GM23338 (cell line): Measurements from ENCODE around the gene RASL10B.
"Not testable (repeated sequence)": the region's sequence is repeated elsewhere in the genome, so short reads cannot be mapped to it uniquely, and the experiment has no call there.

Experiments
- CTCF ChIP-seq, 2 experiments: fragments of 200-600 bp in 1 of 2; sonication (generic) in 1 of 2; conservative IDR thresholded peaks; 2 replicates each; pipeline versions ENCODE4 v1.5.1 to v1.6.1; 2016 to 2017; ENCODE audit warnings: antibody characterized with exemption in 2 of 2, low read depth in 2 of 2, mild to moderate bottlenecking in 2 of 2, moderate library complexity in 1 of 2
- EZH2phosphoT487 ChIP-seq: fragments of 200-600 bp; sonication (generic); IDR thresholded peaks from one replicate; pipeline ENCODE4 v1.8.1; 2018; ENCODE audit warnings: antibody characterized with exemption; ENCODE audit not compliant: unreplicated experiment
- POLR2AphosphoS5 ChIP-seq: IDR thresholded peaks from 2 replicates; pipeline ENCODE4 v1.6.1; 2016; ENCODE audit warnings: antibody characterized with exemption, low read depth
- TF ChIP-seq, protein P1 (sequence below): IDR thresholded peaks from one replicate; pipeline ENCODE4 v1.6.1; 2018; ENCODE audit warnings: antibody characterized with exemption; ENCODE audit not compliant: unreplicated experiment

DNA sequence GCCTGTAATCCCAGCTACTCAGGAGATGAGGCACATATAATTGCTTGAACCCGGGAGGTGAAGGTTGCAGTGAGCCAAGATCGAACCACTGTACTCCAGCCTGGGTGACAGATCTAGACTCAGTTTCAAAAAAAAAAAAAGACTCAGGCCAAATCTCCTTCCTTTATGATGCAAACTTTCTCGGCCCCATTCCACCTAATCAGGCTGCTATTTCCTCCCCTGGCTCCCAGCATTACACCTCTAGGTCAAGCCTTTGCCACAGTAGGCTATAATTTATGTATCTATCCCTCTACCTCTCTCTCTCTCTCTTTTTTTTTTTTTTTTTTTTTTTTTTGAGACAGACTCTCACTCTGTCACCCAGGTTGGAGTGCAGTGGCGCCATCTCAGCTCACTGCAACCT, 20.1 kb downstream of the RASL10B start:
- TF ChIP-seq CTCF (conservative IDR thresholded peaks at IDR 0.05; ENCODE audit: low read depth in 2 of 2); EZH2phosphoT487; POLR2AphosphoS5: not testable (repeated sequence)
- TF ChIP-seq, protein P1, sequence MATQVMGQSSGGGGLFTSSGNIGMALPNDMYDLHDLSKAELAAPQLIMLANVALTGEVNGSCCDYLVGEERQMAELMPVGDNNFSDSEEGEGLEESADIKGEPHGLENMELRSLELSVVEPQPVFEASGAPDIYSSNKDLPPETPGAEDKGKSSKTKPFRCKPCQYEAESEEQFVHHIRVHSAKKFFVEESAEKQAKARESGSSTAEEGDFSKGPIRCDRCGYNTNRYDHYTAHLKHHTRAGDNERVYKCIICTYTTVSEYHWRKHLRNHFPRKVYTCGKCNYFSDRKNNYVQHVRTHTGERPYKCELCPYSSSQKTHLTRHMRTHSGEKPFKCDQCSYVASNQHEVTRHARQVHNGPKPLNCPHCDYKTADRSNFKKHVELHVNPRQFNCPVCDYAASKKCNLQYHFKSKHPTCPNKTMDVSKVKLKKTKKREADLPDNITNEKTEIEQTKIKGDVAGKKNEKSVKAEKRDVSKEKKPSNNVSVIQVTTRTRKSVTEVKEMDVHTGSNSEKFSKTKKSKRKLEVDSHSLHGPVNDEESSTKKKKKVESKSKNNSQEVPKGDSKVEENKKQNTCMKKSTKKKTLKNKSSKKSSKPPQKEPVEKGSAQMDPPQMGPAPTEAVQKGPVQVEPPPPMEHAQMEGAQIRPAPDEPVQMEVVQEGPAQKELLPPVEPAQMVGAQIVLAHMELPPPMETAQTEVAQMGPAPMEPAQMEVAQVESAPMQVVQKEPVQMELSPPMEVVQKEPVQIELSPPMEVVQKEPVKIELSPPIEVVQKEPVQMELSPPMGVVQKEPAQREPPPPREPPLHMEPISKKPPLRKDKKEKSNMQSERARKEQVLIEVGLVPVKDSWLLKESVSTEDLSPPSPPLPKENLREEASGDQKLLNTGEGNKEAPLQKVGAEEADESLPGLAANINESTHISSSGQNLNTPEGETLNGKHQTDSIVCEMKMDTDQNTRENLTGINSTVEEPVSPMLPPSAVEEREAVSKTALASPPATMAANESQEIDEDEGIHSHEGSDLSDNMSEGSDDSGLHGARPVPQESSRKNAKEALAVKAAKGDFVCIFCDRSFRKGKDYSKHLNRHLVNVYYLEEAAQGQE = not testable (repeated sequence)
